Epithelial cell of alveolus of lung (primary cell): ENCODE measurements around the gene UNC93B1. TPM values are rescaled to one million over a fixed set of nuclear protein-coding genes. Genes with fewer than 3 reads are reported as not detected.

Experiments
- total RNA-seq: library from RNA; depleted of rRNA; stranded (reverse); fragments of >200 nt; gene quantifications from 2 replicates; pipeline ENCODE4 v1.2.1, GENCODE V29; 2015

UNC93B1 gene
- total RNA-seq, result 23.6 and 26.2 TPM in 2 replicates

GRCh38 chr11:68003846-68004550 is at the start of gene UNC93B1:
UNC93B1 (minus strand) TSS chr11:68004097; CDS start chr11:68004043, 54 bp downstream.

GRCh38 chr11:68038718-68039525 is 35.0 kb upstream of the UNC93B1 start, which contains the start of gene TCIRG1:
TCIRG1 (plus strand) TSS chr11:68039025; CDS start chr11:68041272, 2,247 bp downstream.

GRCh38 chr11:68030318-68031143 is 26.6 kb upstream of the UNC93B1 start, which contains the start of gene NDUFS8:
NDUFS8 (plus strand) TSS chr11:68030681; CDS start chr11:68032152, 1,471 bp downstream.

DNA sequence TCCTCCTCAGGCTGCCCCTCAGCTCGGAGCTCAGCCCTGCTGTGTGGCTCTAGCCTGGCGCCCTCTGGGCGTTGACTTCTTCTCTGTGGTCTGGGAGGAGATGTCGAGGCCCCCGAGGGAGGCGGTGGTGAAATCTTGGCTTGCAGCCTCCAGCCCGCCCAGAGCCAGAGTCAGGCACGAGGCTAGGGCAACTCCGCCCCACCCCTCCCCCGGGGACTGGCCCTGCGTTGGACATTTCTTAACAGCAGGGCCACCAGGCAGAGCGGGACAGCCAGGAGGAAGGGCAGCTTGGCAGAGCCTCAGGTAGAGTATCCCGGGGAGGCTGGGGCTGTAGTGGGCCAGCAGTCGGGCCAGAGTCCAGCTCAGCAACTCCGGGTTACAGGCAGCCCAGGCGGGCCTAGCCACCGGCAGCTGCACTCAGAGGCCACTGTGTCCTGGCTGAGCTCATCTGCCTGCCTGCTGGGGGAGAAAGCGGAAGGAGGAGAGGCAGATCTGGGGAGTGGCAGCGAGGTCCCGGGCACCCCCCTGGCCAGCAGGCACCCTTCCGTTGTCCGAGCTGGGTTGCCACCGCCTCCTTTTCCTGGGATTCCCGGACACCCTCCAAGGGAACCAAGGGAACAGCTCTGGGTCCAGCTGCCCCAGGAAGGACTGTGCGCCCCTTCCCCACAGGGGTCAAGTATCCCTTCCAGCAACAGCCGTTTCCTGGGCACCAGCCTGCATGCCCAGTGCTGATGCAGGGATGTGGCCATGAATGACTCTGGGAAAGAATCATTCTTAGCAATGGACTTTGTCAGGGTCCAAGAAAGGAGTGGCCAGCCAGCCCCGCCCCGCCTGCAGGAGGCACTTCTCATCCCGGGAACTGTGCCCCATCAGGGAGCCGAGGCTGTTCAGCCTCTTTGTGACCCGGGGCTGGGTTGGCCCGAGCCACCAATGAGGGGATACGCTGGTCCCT is 6.5 kb upstream of the UNC93B1 start, which contains the start of gene ALDH3B1:
Gene ALDH3B1 (plus strand): TSS at position 238 of the 952 bp plus-strand sequence. CDS start 4,971 bp downstream, outside the sequence.

Other genes starting within 250 kb of the UNC93B1 start
- 16.7 and 47.0 TPM in 2 replicates for gene ALDH3B1, start 6.2 kb upstream of the UNC93B1 start, total RNA-seq
- 183 and 201 TPM in 2 replicates for gene NDUFS8, start 26.6 kb upstream of the UNC93B1 start, total RNA-seq
- 67.6 and 116 TPM in 2 replicates for gene TCIRG1, start 34.9 kb upstream of the UNC93B1 start, total RNA-seq
- 4.5 and 16.2 TPM in 2 replicates for gene CHKA, start 117.3 kb upstream of the UNC93B1 start, total RNA-seq
- 8.4 and 15.0 TPM in 2 replicates for gene KMT5B, start 209.2 kb upstream of the UNC93B1 start, total RNA-seq